Skin epidermis (tissue), 12 donors: ENCODE data around the gene MPHOSPH9.

Experiments
- H3K27ac ChIP-seq, 21 experiments: fragments of 200-600 bp; sonication (generic) in 11 of 21; one replicate each; pipeline ENCODE4 v1.5.0; 2020; ENCODE audit warnings: mild to moderate bottlenecking in 3 of 21, inconsistent platforms in 2 of 21, moderate library complexity in 2 of 21
- H3K4me3 ChIP-seq, 7 experiments: fragments of 200-600 bp; sonication (generic) in 2 of 7; one replicate each; pipeline ENCODE4 v1.5.0; 2020; ENCODE audit warnings: inconsistent platforms in 2 of 7, mild to moderate bottlenecking in 2 of 7, moderate library complexity in 1 of 7

The MPHOSPH9 gene

GRCh38 chr12:123139926-123140675 is 92.8 kb downstream of the MPHOSPH9 start:
- H3K27ac ChIP-seq, result peak overlapping the region in 7 of 21 experiments; percentile 13 to 88 (median 68)

GRCh38 chr12:123135688-123136087 is 97.3 kb downstream of the MPHOSPH9 start:
- Histone ChIP-seq H3K4me3 (no peak overlapping the region), H3K27ac (no peak overlapping the region)

More at GRCh38 chr12:123139926-123140675, 92.8 kb downstream of the MPHOSPH9 start:
- no peak overlapping the region for H3K4me3 ChIP-seq

- peak overlapping the region in 1 of 21 experiments; percentile 20 for H3K27ac ChIP-seq
Observed at GRCh38 chr12:123134826-123135225, 98.1 kb downstream of the MPHOSPH9 start.

GRCh38 chr12:123134271-123134671 is 98.7 kb downstream of the MPHOSPH9 start:
- Histone ChIP-seq H3K27ac (peak overlapping the region in 1 of 21 experiments; percentile 20), H3K4me3 (no peak overlapping the region)

More at GRCh38 chr12:123134826-123135225, 98.1 kb downstream of the MPHOSPH9 start:
- no peak overlapping the region for H3K4me3 ChIP-seq

GRCh38 chr12:123133701-123134100 is 99.2 kb downstream of the MPHOSPH9 start:
- Histone ChIP-seq H3K27ac (no peak overlapping the region), H3K4me3 (no peak overlapping the region)

- Histone ChIP-seq H3K27ac (no peak overlapping the region), H3K4me3 (no peak overlapping the region)
Observed at GRCh38 chr12:123132951-123133619, 99.9 kb downstream of the MPHOSPH9 start.

- H3K27ac ChIP-seq, result peak overlapping the region in 14 of 21 experiments; percentile 16 to 70 (median 48)
- H3K4me3 ChIP-seq, result no peak overlapping the region
Observed at GRCh38 chr12:123131879-123132402, 101.0 kb downstream of the MPHOSPH9 start.

GRCh38 chr12:123131291-123131832 is 101.6 kb downstream of the MPHOSPH9 start:
- peak overlapping the region in 15 of 21 experiments; percentile 16 to 70 (median 45) for H3K27ac ChIP-seq

GRCh38 chr12:123129621-123130020 is 103.3 kb downstream of the MPHOSPH9 start:
- no peak overlapping the region for H3K4me3 ChIP-seq
- no peak overlapping the region for H3K27ac ChIP-seq

More at GRCh38 chr12:123131291-123131832, 101.6 kb downstream of the MPHOSPH9 start:
- H3K4me3 ChIP-seq, result no peak overlapping the region

- peak overlapping the region in 4 of 21 experiments; percentile 5 to 44 (median 28) for H3K27ac ChIP-seq
- H3K4me3 ChIP-seq, result no peak overlapping the region
Observed at GRCh38 chr12:123127182-123127495, 105.8 kb downstream of the MPHOSPH9 start.

- no peak overlapping the region for H3K4me3 ChIP-seq
- peak overlapping the region in 5 of 21 experiments; percentile 5 to 54 (median 23) for H3K27ac ChIP-seq
Observed at GRCh38 chr12:123126294-123127181, 106.4 kb downstream of the MPHOSPH9 start.

- Histone ChIP-seq H3K4me3 (no peak overlapping the region), H3K27ac (no peak overlapping the region)
Observed at GRCh38 chr12:123122626-123123025, 110.3 kb downstream of the MPHOSPH9 start.

- no peak overlapping the region for H3K4me3 ChIP-seq
- peak overlapping the region in 1 of 21 experiments; percentile 76 for H3K27ac ChIP-seq
Observed at GRCh38 chr12:123121670-123122069, 111.3 kb downstream of the MPHOSPH9 start.

GRCh38 chr12:123120452-123121166 is 112.3 kb downstream of the MPHOSPH9 start:
- peak overlapping the region in 7 of 21 experiments; percentile 4 to 76 (median 62) for H3K27ac ChIP-seq
- H3K4me3 ChIP-seq, result no peak overlapping the region

GRCh38 chr12:123119808-123120207 is 113.1 kb downstream of the MPHOSPH9 start:
- no peak overlapping the region for H3K4me3 ChIP-seq
- H3K27ac ChIP-seq, result peak overlapping the region in 5 of 21 experiments; percentile 35 to 76 (median 66)

GRCh38 chr12:123118497-123118896 is 114.4 kb downstream of the MPHOSPH9 start:
- Histone ChIP-seq H3K27ac (no peak overlapping the region), H3K4me3 (no peak overlapping the region)

- Histone ChIP-seq H3K4me3 (no peak overlapping the region), H3K27ac (peak overlapping the region in 16 of 21 experiments; percentile 17 to 76 (median 45))
Observed at GRCh38 chr12:123115409-123116121, 117.4 kb downstream of the MPHOSPH9 start.
